Testis (tissue), 2 donors: Measurements from ENCODE around the gene KCNE3.

Experiments
- CTCF ChIP-seq, 3 experiments: fragments of 450-650 bp in 2 of 3; fragments of 200-600 bp in 1 of 3; sonication (generic) in 1 of 3; IDR thresholded peaks; one replicate each; pipeline ENCODE4 v1.5.1; 2016 to 2019; ENCODE audit warnings: antibody characterized with exemption in 3 of 3, mild to moderate bottlenecking in 2 of 3, moderate library complexity in 1 of 3
- POLR2A ChIP-seq: fragments of 450-650 bp; IDR thresholded peaks from one replicate; pipeline ENCODE4 v1.6.1; 2017; ENCODE audit warnings: antibody characterized with exemption, mild to moderate bottlenecking, moderate library complexity

GRCh38 chr11:74487875-74488274 lies 20.5 kb upstream of the KCNE3 start:
- TF ChIP-seq POLR2A (no peak), CTCF (IDR thresholded peaks at IDR 0.05) (no peak)
